HepG2 (cell line): ENCODE results near the gene ACD. TPM values are rescaled to one million over a fixed set of nuclear protein-coding genes. Genes with fewer than 3 reads are reported as not detected.

Experiments used
- HNF1A ChIP-seq, 2 experiments: sonication (generic) in 1 of 2; formaldehyde crosslinking in 1 of 2; IDR thresholded peaks; 2 replicates each; pipeline versions ENCODE4 v1.4.0 to v1.6.1; 2016 to 2020; ENCODE audit warnings: borderline replicate concordance in 1 of 2, low read depth in 1 of 2, mild to moderate bottlenecking in 1 of 2, missing genetic modification reagents in 1 of 2
- KIAA2018 ChIP-seq: sonication (generic); formaldehyde crosslinking; IDR thresholded peaks from 2 replicates; pipeline ENCODE4 v1.5.0; 2020; ENCODE audit warnings: mild to moderate bottlenecking, missing genetic modification reagents, borderline replicate concordance
- PCBP2 ChIP-seq: fragments of 200-400 bp; formaldehyde crosslinking; optimal IDR thresholded peaks from 2 replicates; pipeline ENCODE3; 2018; ENCODE audit warnings: low read length, low read depth; ENCODE audit not compliant: poor library complexity, severe bottlenecking
- SP140L ChIP-seq: sonication (generic); formaldehyde crosslinking; IDR thresholded peaks from 2 replicates; pipeline ENCODE4 v1.4.0; 2020; ENCODE audit warnings: missing genetic modification reagents, borderline replicate concordance
- ZFX ChIP-seq: sonication (generic); formaldehyde crosslinking; IDR thresholded peaks from 2 replicates; pipeline ENCODE4 v1.4.0; 2020; ENCODE audit warnings: mild to moderate bottlenecking, low read depth, missing genetic modification reagents, moderate library complexity
- ZNF556 ChIP-seq: sonication (generic); formaldehyde crosslinking; IDR thresholded peaks from 2 replicates; pipeline ENCODE4 v1.4.0; 2020; ENCODE audit warnings: mild to moderate bottlenecking, missing genetic modification reagents, borderline replicate concordance
- ZNF780A ChIP-seq: sonication (generic); formaldehyde crosslinking; IDR thresholded peaks from 2 replicates; pipeline ENCODE4 v1.8.0; 2022; ENCODE audit warnings: mild to moderate bottlenecking, missing genetic modification reagents, moderate library complexity
- polyA plus RNA-seq, 8 experiments: library from polyadenylated mRNA; depleted of rRNA in 3 of 8; stranded (reverse) in 7 of 8; unstranded in 1 of 8; fragments of >200 nt; fragmentation: Illumina TruSeq in 4 of 8; extraction: Trizol in 4 of 8; gene quantifications; 2 replicates each; pipeline versions ENCODE4 v1.2.1 to v1.2.3, GENCODE V29; 2011 to 2016; ENCODE audit warnings: low read depth in 4 of 8, missing spikeins in 1 of 8, mixed read lengths in 1 of 8; ENCODE audit not compliant: insufficient read depth in 1 of 8
- total RNA-seq, 5 experiments: library from RNA; depleted of rRNA; stranded (reverse); fragments of >200 nt; fragmentation: Illumina TruSeq; extraction: Trizol; gene quantifications; 2 replicates each; pipeline ENCODE4 v1.2.3, GENCODE V29; 2016; ENCODE audit warnings: low read depth in 1 of 5
- TF ChIP-seq, protein P1 (sequence below): fragments of 450-650 bp; IDR thresholded peaks from 2 replicates; pipeline ENCODE4 v1.6.1; 2017

ACD gene
- total and polyA plus RNA-seq, 2 of the 13 experiments (the other 11 are each of a cell fraction or from before 2014, with no cell fraction given): 32.6 to 38.3 TPM

- TF ChIP-seq, protein P1, sequence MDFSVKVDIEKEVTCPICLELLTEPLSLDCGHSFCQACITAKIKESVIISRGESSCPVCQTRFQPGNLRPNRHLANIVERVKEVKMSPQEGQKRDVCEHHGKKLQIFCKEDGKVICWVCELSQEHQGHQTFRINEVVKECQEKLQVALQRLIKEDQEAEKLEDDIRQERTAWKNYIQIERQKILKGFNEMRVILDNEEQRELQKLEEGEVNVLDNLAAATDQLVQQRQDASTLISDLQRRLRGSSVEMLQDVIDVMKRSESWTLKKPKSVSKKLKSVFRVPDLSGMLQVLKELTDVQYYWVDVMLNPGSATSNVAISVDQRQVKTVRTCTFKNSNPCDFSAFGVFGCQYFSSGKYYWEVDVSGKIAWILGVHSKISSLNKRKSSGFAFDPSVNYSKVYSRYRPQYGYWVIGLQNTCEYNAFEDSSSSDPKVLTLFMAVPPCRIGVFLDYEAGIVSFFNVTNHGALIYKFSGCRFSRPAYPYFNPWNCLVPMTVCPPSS: no peak
- TF ChIP-seq KIAA2018 (CRISPR knock-in tag) (no peak), ZNF780A (CRISPR knock-in tag) (no peak), ZNF556 (no peak), ZFX (peak; percentile 89), HNF1A (IDR thresholded peaks at IDR 0.05; ENCODE audit: low read depth) (no peak), HNF1A (CRISPR knock-in tag; IDR thresholded peaks at IDR 0.05; ENCODE audit: borderline replicate concordance) (no peak; the same call in 1 of the 2 replicates), PCBP2 (no peak), SP140L (CRISPR knock-in tag) (no peak)
Observed at GRCh38 chr16:67666559-67667452, 6.7 kb upstream of the ACD start, which contains the start of the genes C16orf86 and ENKD1 (continued).
